Activated CD4-positive, alpha-beta T cell treated with anti-CD3 and anti-CD28 coated beads for 36 hours (primary cell): ENCODE measurements around the gene PRL. TPM values are rescaled to one million over a fixed set of nuclear protein-coding genes. Genes with fewer than 3 reads are reported as not detected.

Source experiments
- ATAC-seq: fragments of 200-7000 bp; cut with Tn5 transposase; one replicate; pipeline ENCODE4 v1.10.0; 2021; ENCODE audit warnings: mild to moderate bottlenecking, moderate library complexity
- CTCF ChIA-PET: fragments of 350-600 bp; sonication (Branson Sonifier 250); formaldehyde crosslinking; loops from one replicate; lab custom pipeline; 2021; ENCODE audit warnings: antibody characterized with exemption; lab: Charles Lee
- POLR2A ChIA-PET: fragments of 350-600 bp; sonication (Branson Sonifier 250); formaldehyde crosslinking; loops from one replicate; lab custom pipeline; 2021; ENCODE audit warnings: antibody characterized with exemption, inconsistent platforms; lab: Charles Lee
- DNase-seq: peaks from one replicate; pipeline ENCODE4 v3.0.0-alpha.2; 2020
- H3K27ac Mint-ChIP-seq: one replicate; pipeline ENCODE4 v1.8.0; 2021; ENCODE audit warnings: mixed read lengths
- H3K27me3 Mint-ChIP-seq: one replicate; pipeline ENCODE4 v1.8.0; 2021; ENCODE audit warnings: mixed read lengths
- H3K36me3 Mint-ChIP-seq: one replicate; pipeline ENCODE4 v1.8.0; 2021; ENCODE audit warnings: low read depth, mixed read lengths
- H3K4me1 Mint-ChIP-seq: one replicate; pipeline ENCODE4 v1.8.0; 2021; ENCODE audit warnings: mixed read lengths
- H3K4me3 Mint-ChIP-seq: one replicate; pipeline ENCODE4 v1.8.0; 2021; ENCODE audit warnings: mild to moderate bottlenecking, moderate library complexity, mixed read lengths
- H3K9me3 Mint-ChIP-seq: one replicate; pipeline ENCODE4 v1.8.0; 2021; ENCODE audit warnings: low read depth, mixed read lengths
- intact Hi-C, 2 experiments: fragments of 100-400 bp; cut with DNase I in 1 of 2; cut with micrococcal nuclease in 1 of 2; formaldehyde crosslinking; loops; one replicate each; pipeline versions ENCODE4 v1.14.2 to v1.15.1; 2022 to 2024; cut with DNase I, micrococcal nuclease
- total RNA-seq, 2 experiments: library from RNA; stranded (reverse); gene quantifications; one replicate each; pipeline ENCODE4 v1.2.3, GENCODE V29; 2021

The PRL gene
- total RNA-seq, 2 experiments from 2014 or later = not detected

GRCh38 chr6:22322103-22323030, 25.5 kb upstream of the PRL start:
- Mint-ChIP-seq H3K4me3 (no peak overlapping the region), H3K4me1 (no peaks in the 10 kb centered on the region), H3K36me3 (no peaks in the 10 kb centered on the region), H3K9me3 (no peaks in the 10 kb centered on the region), H3K27me3 (no peaks in the 10 kb centered on the region), H3K27ac (no peak overlapping the region)
- ATAC-seq (no peak), DNase-seq (no peak)
- POLR2A ChIA-PET = no interaction called here
- intact Hi-C loops = no loop called here
- CTCF ChIA-PET = no interaction called here

GRCh38 chr6:22320750-22321149, 23.9 kb upstream of the PRL start:
- no peak overlapping the region for H3K4me3 Mint-ChIP-seq
- CTCF ChIA-PET = interaction anchor here (1.2 to 1.5 kb wide), 2 partner anchors 12 to 33 kb away, joined by 3 read pairs; no protein-coding TSS in a partner anchor
- no peaks in the 10 kb centered on the region for H3K27me3 Mint-ChIP-seq
- ATAC-seq = no peak
- no peak overlapping the region for H3K27ac Mint-ChIP-seq
- H3K36me3 Mint-ChIP-seq = no peaks in the 10 kb centered on the region
- intact Hi-C loops = no loop called here
- no peak for DNase-seq
- H3K9me3 Mint-ChIP-seq = no peaks in the 10 kb centered on the region
- H3K4me1 Mint-ChIP-seq = no peaks in the 10 kb centered on the region
- POLR2A ChIA-PET = interaction anchor here (0.7 kb wide), 1 partner anchor 731 kb away, joined by 6 read pairs; no protein-coding TSS in a partner anchor

GRCh38 chr6:22318404-22318803, 21.6 kb upstream of the PRL start:
- H3K4me3 Mint-ChIP-seq = no peak overlapping the region
- no peaks in the 10 kb centered on the region for H3K36me3 Mint-ChIP-seq
- ATAC-seq (no peak), DNase-seq (no peak)
- no peaks in the 10 kb centered on the region for H3K27me3 Mint-ChIP-seq
- CTCF ChIA-PET = no interaction called here
- no peaks in the 10 kb centered on the region for H3K4me1 Mint-ChIP-seq
- no peak overlapping the region for H3K27ac Mint-ChIP-seq
- POLR2A ChIA-PET = no interaction called here
- H3K9me3 Mint-ChIP-seq = peaks cover 5% of the 10 kb centered on the region
- intact Hi-C loops = no loop called here

GRCh38 chr6:22313796-22314195, 17.0 kb upstream of the PRL start:
- intact Hi-C loops = no loop called here
- Mint-ChIP-seq H3K36me3 (no peaks in the 10 kb centered on the region), H3K4me1 (no peaks in the 10 kb centered on the region), H3K9me3 (peaks cover 11% of the 10 kb centered on the region), H3K27me3 (no peaks in the 10 kb centered on the region), H3K4me3 (no peak overlapping the region), H3K27ac (no peak overlapping the region)
- POLR2A ChIA-PET = no interaction called here
- no peak for ATAC-seq
- CTCF ChIA-PET = interaction anchor here (0.6 kb wide), 1 partner anchor 195 kb away, joined by 3 read pairs; no protein-coding TSS in a partner anchor
- no peak for DNase-seq

GRCh38 chr6:22308939-22309338, 12.1 kb upstream of the PRL start:
- H3K36me3 Mint-ChIP-seq = no peaks in the 10 kb centered on the region
- DNase-seq (no peak), ATAC-seq (no peak)
- H3K27ac Mint-ChIP-seq = no peak overlapping the region
- peaks cover 6% of the 10 kb centered on the region for H3K9me3 Mint-ChIP-seq
- H3K27me3 Mint-ChIP-seq = no peaks in the 10 kb centered on the region
- no peaks in the 10 kb centered on the region for H3K4me1 Mint-ChIP-seq
- POLR2A ChIA-PET = no interaction called here
- intact Hi-C loops = no loop called here
- CTCF ChIA-PET = no interaction called here
- no peak overlapping the region for H3K4me3 Mint-ChIP-seq

- Mint-ChIP-seq H3K27ac (no peak overlapping the region), H3K9me3 (peaks cover 6% of the 10 kb centered on the region), H3K4me1 (no peaks in the 10 kb centered on the region), H3K27me3 (no peaks in the 10 kb centered on the region), H3K4me3 (no peak overlapping the region), H3K36me3 (no peaks in the 10 kb centered on the region)
- ChIA-PET CTCF (no interaction called here), POLR2A (no interaction called here)
- ATAC-seq = no peak
- intact Hi-C loops = no loop called here
- DNase-seq = no peak
Observed at GRCh38 chr6:22306741-22307466, 10.1 kb upstream of the PRL start.

GRCh38 chr6:22302838-22303237, 6.0 kb upstream of the PRL start:
- no peak overlapping the region for H3K4me3 Mint-ChIP-seq
- POLR2A ChIA-PET = no interaction called here

GRCh38 chr6:22300273-22300998, 3.6 kb upstream of the PRL start:
- ATAC-seq (no peak), DNase-seq (no peak)
- intact Hi-C loops = no loop called here
- H3K27ac Mint-ChIP-seq = no peak overlapping the region
- no peaks in the 10 kb centered on the region for H3K9me3 Mint-ChIP-seq
- POLR2A ChIA-PET = no interaction called here
- H3K4me1 Mint-ChIP-seq = no peaks in the 10 kb centered on the region
- CTCF ChIA-PET = no interaction called here
- H3K4me3 Mint-ChIP-seq = no peak overlapping the region
- H3K27me3 Mint-ChIP-seq = no peaks in the 10 kb centered on the region
- H3K36me3 Mint-ChIP-seq = no peaks in the 10 kb centered on the region

More at GRCh38 chr6:22302838-22303237, 6.0 kb upstream of the PRL start:
- intact Hi-C loops = no loop called here
- CTCF ChIA-PET = no interaction called here
- Mint-ChIP-seq H3K36me3 (no peaks in the 10 kb centered on the region), H3K9me3 (no peaks in the 10 kb centered on the region), H3K27me3 (no peaks in the 10 kb centered on the region), H3K4me1 (no peaks in the 10 kb centered on the region), H3K27ac (no peak overlapping the region)
- ATAC-seq (no peak), DNase-seq (no peak)

- no peak overlapping the region for H3K4me3 Mint-ChIP-seq
- H3K36me3 Mint-ChIP-seq = no peaks in the 10 kb centered on the region
- no peaks in the 10 kb centered on the region for H3K4me1 Mint-ChIP-seq
- no peak overlapping the region for H3K27ac Mint-ChIP-seq
- H3K27me3 Mint-ChIP-seq = no peaks in the 10 kb centered on the region
- no peak for DNase-seq
- no peak for ATAC-seq
- H3K9me3 Mint-ChIP-seq = no peaks in the 10 kb centered on the region
- ChIA-PET CTCF (no interaction called here), POLR2A (no interaction called here)
- intact Hi-C loops = no loop called here
Observed at GRCh38 chr6:22298475-22298890, 1.6 kb upstream of the PRL start.

- CTCF ChIA-PET = no interaction called here
- Mint-ChIP-seq H3K36me3 (no peaks in the 10 kb centered on the region), H3K9me3 (no peaks in the 10 kb centered on the region), H3K4me3 (no peak overlapping the region), H3K27me3 (no peaks in the 10 kb centered on the region), H3K4me1 (no peaks in the 10 kb centered on the region), H3K27ac (no peak overlapping the region)
- POLR2A ChIA-PET = no interaction called here
- no peak for DNase-seq
- no peak for ATAC-seq
- intact Hi-C loops = no loop called here
Observed at GRCh38 chr6:22296067-22296466, 769 bp downstream of the PRL start.

- Mint-ChIP-seq H3K27ac (no peak overlapping the region), H3K4me3 (no peak overlapping the region), H3K27me3 (no peaks in the 10 kb centered on the region), H3K4me1 (no peaks in the 10 kb centered on the region), H3K9me3 (no peaks in the 10 kb centered on the region), H3K36me3 (no peaks in the 10 kb centered on the region)
- ATAC-seq (no peak), DNase-seq (no peak)
- intact Hi-C loops = no loop called here
- ChIA-PET CTCF (no interaction called here), POLR2A (no interaction called here)
Observed at GRCh38 chr6:22295145-22295544, 1.7 kb downstream of the PRL start.
